ENCODE data around the gene FAM163B.

GRCh38 chr9:133573791-133574515 is 35.2 kb downstream of the FAM163B start:
- TF ChIP-seq CTCF (IDR thresholded peaks at IDR 0.05; ENCODE audit: insufficient read depth, low read depth, low read length) = no peak
- no peak for TF ChIP-seq EZH2 (IDR thresholded peaks at IDR 0.05; ENCODE audit: insufficient read depth, low read length)
